Testis (tissue), 3 donors: ENCODE data around the gene SCYL2. TPM values are rescaled to one million over a fixed set of nuclear protein-coding genes. Genes with fewer than 3 reads are reported as not detected.
A peak's percentile ranks its signal among the peaks of the same experiment; 100 is the strongest.

ENCODE experiments used
- DNase-seq: peaks from one replicate; pipeline ENCODE4 v3.0.0-alpha.2; 2019
- H3K27ac ChIP-seq, 2 donors: fragments of 200-600 bp; sonication (generic); one replicate each; pipeline ENCODE4 v1.5.1; 2019
- H3K27me3 ChIP-seq: fragments of 200-600 bp; sonication (generic); one replicate; pipeline ENCODE4 v1.5.1; 2019
- H3K36me3 ChIP-seq: fragments of 200-600 bp; sonication (generic); one replicate; pipeline ENCODE4 v1.5.1; 2017; ENCODE audit warnings: low read depth; ENCODE audit errors: missing control alignments
- H3K4me1 ChIP-seq: fragments of 200-600 bp; sonication (generic); one replicate; pipeline ENCODE4 v1.5.1; 2019
- H3K4me3 ChIP-seq, 2 donors: fragments of 200-600 bp; sonication (generic); one replicate each; pipeline ENCODE4 v1.5.1; 2017 to 2019
- H3K9me3 ChIP-seq: fragments of 200-600 bp; sonication (generic); one replicate; pipeline ENCODE4 v1.5.1; 2017
- CTCF ChIP-seq, 3 experiments: fragments of 450-650 bp in 2 of 3; fragments of 200-600 bp in 1 of 3; sonication (generic) in 1 of 3; IDR thresholded peaks; one replicate each; pipeline ENCODE4 v1.5.1; 2016 to 2019; ENCODE audit warnings: antibody characterized with exemption in 3 of 3, mild to moderate bottlenecking in 2 of 3, moderate library complexity in 1 of 3
- POLR2A ChIP-seq: fragments of 450-650 bp; IDR thresholded peaks from one replicate; pipeline ENCODE4 v1.6.1; 2017; ENCODE audit warnings: antibody characterized with exemption, mild to moderate bottlenecking, moderate library complexity
- WGBS, 2 donors: methylation state at CpG; one replicate each; pipeline ENCODE4 v1.1.5; 2018; 5-methylcytosine and 5-hydroxymethylcytosine counted together
- intact Hi-C: fragments of 100-400 bp; cut with DNase I; formaldehyde crosslinking; loops from one replicate; pipeline ENCODE4 v1.15.1; 2023; ENCODE audit warnings: low total_unique reads
- polyA plus RNA-seq: library from polyadenylated mRNA; stranded (reverse); fragments of 350-450 nt; fragmentation: Illumina TruSeq; extraction: RNeasy Lipid Tissue Mini Kit (QIAGEN cat#74804); gene quantifications from one replicate; pipeline ENCODE4 v1.2.3, GENCODE V29; 2014; ENCODE audit warnings: low read depth, low replicate concordance; ENCODE audit not compliant: insufficient read depth
- total RNA-seq, 2 donors: library from RNA; depleted of rRNA; stranded (reverse); fragments of >200 nt; gene quantifications; one replicate each; pipeline ENCODE4 v1.2.3, GENCODE V29; 2016

SCYL2 gene
- total and polyA plus RNA-seq, 3 donors from 2014 or later, result 23.1 to 75.4 (median 49.0) TPM

- no peaks in the 10 kb centered on the region for H3K36me3 ChIP-seq
- H3K4me3 ChIP-seq, result no peak overlapping the region
- DNase-seq, result no peak
- H3K9me3 ChIP-seq, result no peaks in the 10 kb centered on the region
- TF ChIP-seq CTCF (IDR thresholded peaks at IDR 0.05) (no peak), POLR2A (no peak)
- H3K4me1 ChIP-seq, result no peaks in the 10 kb centered on the region
- intact Hi-C loops, result loop anchor here (5.0 kb wide), 1 partner anchor 212 kb away; no protein-coding TSS in a partner anchor
- H3K27me3 ChIP-seq, result no peaks in the 10 kb centered on the region
- 72 to 83% methylated on average over 1 of the region's 1 CpG for WGBS, 2 donors
- no peak overlapping the region for H3K27ac ChIP-seq
These were observed 78.2 kb downstream of the SCYL2 start for GRCh38 chr12:100345020-100345767.

GRCh38 chr12:100346660-100347059 lies 79.7 kb downstream of the SCYL2 start:
- no peaks in the 10 kb centered on the region for H3K9me3 ChIP-seq
- H3K27ac ChIP-seq, result no peak overlapping the region
- no peaks in the 10 kb centered on the region for H3K4me1 ChIP-seq
- DNase-seq, result no peak
- intact Hi-C loops, result loop anchor here (5.0 kb wide), 1 partner anchor 211 kb away; no protein-coding TSS in a partner anchor
- H3K27me3 ChIP-seq, result no peaks in the 10 kb centered on the region
- no peaks in the 10 kb centered on the region for H3K36me3 ChIP-seq
- H3K4me3 ChIP-seq, result no peak overlapping the region
- WGBS, 2 donors, result 80 to 82% methylated on average over 3 of the region's 3 CpGs
- TF ChIP-seq CTCF (IDR thresholded peaks at IDR 0.05) (no peak), POLR2A (no peak)

GRCh38 chr12:100348657-100349454 lies 81.9 kb downstream of the SCYL2 start:
- H3K4me3 ChIP-seq, result no peak overlapping the region
- H3K4me1 ChIP-seq, result no peaks in the 10 kb centered on the region
- no peaks in the 10 kb centered on the region for H3K36me3 ChIP-seq
- TF ChIP-seq CTCF (IDR thresholded peaks at IDR 0.05) (peak in 1 of 3 experiments; percentile 18), POLR2A (no peak)
- DNase-seq, result no peak
- H3K9me3 ChIP-seq, result no peaks in the 10 kb centered on the region
- H3K27me3 ChIP-seq, result no peaks in the 10 kb centered on the region
- H3K27ac ChIP-seq, result no peak overlapping the region
- 76 to 78% methylated on average over 7 of the region's 7 CpGs for WGBS, 2 donors
- intact Hi-C loops, result loop anchor here (5.0 kb wide), 1 partner anchor 208 kb away; no protein-coding TSS in a partner anchor

GRCh38 chr12:100356644-100357223 lies 89.8 kb downstream of the SCYL2 start, which contains the start of gene SLC17A8:
TSS of gene SLC17A8 (plus strand) at chr12:100357074. CDS start at chr12:100357392, 318 bp downstream.
- intact Hi-C loops, result no loop called here
- H3K4me3 ChIP-seq, result no peak within 1 kb of the TSS

More at GRCh38 chr12:100356644-100357223, 89.8 kb downstream of the SCYL2 start, which contains the start of gene SLC17A8:
- TF ChIP-seq POLR2A (no peak), CTCF (IDR thresholded peaks at IDR 0.05) (no peak)
- no peak within 1 kb of the TSS for H3K27ac ChIP-seq
- DNase-seq, result no peak
- no peaks in the 10 kb centered on the region for H3K36me3 ChIP-seq
- no peaks in the 10 kb centered on the region for H3K4me1 ChIP-seq
- H3K27me3 ChIP-seq, result no peaks in the 10 kb centered on the region
- WGBS, 2 donors, result 12 to 15% methylated on average over 13 of the region's 13 CpGs
- no peaks in the 10 kb centered on the region for H3K9me3 ChIP-seq
